OCI-LY3 (cell line): ENCODE data around the gene TMEM72.

Source experiments
- H2AFZ ChIP-seq: fragments of 200-600, 300-600 bp; shearing (Covaris generic); 2 replicates; pipeline ENCODE4 v1.6.0; 2014; ENCODE audit warnings: antibody characterized with exemption, low read depth, low read length
- H3K27ac ChIP-seq: fragments of 200-600, 300-600 bp; sonication (generic); 2 replicates; pipeline ENCODE4 v1.5.1; 2014; ENCODE audit warnings: mild to moderate bottlenecking, low read length, moderate library complexity, mixed read lengths
- H3K27me3 ChIP-seq: fragments of 200-600, 300-600 bp; sonication (generic); 2 replicates; pipeline ENCODE4 v1.6.1; 2014; ENCODE audit warnings: low read depth, low read length, mixed read lengths
- H3K36me3 ChIP-seq: fragments of 200-600, 300-600 bp; sonication (generic); replicated peaks from 2 replicates; pipeline ENCODE3; 2014; ENCODE audit warnings: low read depth, low read length, mixed read lengths
- H3K4me1 ChIP-seq: fragments of 300-600, 200-600 bp; sonication (generic); 2 replicates; pipeline ENCODE4 v1.6.1; 2014; ENCODE audit warnings: low read length, mixed read lengths
- H3K4me2 ChIP-seq: fragments of 200-600, 300-600 bp; sonication (generic); 2 replicates; pipeline ENCODE4 v1.6.1; 2014; ENCODE audit warnings: low read length, mixed read lengths
- H3K4me3 ChIP-seq: fragments of 300-600, 200-600 bp; sonication (generic); 2 replicates; pipeline ENCODE4 v1.5.1; 2014; ENCODE audit warnings: antibody characterized with exemption, mild to moderate bottlenecking, low read length, moderate library complexity
- H3K79me2 ChIP-seq: fragments of 300-600, 200-600 bp; shearing (Covaris generic); 2 replicates; pipeline ENCODE4 v1.6.1; 2014; ENCODE audit warnings: mild to moderate bottlenecking, low read length, mixed read lengths
- H3K9ac ChIP-seq: fragments of 300-600, 200-600 bp; shearing (Covaris generic); 2 replicates; pipeline ENCODE4 v1.6.0; 2014; ENCODE audit warnings: mild to moderate bottlenecking, low read length, moderate library complexity
- H3K9me3 ChIP-seq: fragments of 200-600, 300-600 bp; shearing (Covaris generic); 2 replicates; pipeline ENCODE4 v1.6.1; 2014; ENCODE audit warnings: low read length, mixed read lengths; ENCODE audit not compliant: insufficient read depth
- H4K20me1 ChIP-seq: fragments of 200-600, 300-600 bp; sonication (generic); 2 replicates; pipeline ENCODE4 v1.6.1; 2016; ENCODE audit warnings: low read length, mixed read lengths; ENCODE audit not compliant: insufficient read depth
- CTCF ChIP-seq: fragments of 200-600, 300-600 bp; sonication (generic); IDR thresholded peaks from 2 replicates; pipeline ENCODE4 v1.5.1; 2014; ENCODE audit warnings: antibody characterized with exemption, low read length, low read depth
- EZH2phosphoT487 ChIP-seq: fragments of 200-600 bp; shearing (Covaris generic); IDR thresholded peaks from 2 replicates; pipeline ENCODE4 v1.6.1; 2018; ENCODE audit warnings: antibody characterized with exemption, mixed run types, low read depth

TMEM72 gene

GRCh38 chr10:44908066-44908749 lies 2.9 kb upstream of the TMEM72 start:
- no peak overlapping the region for H2AFZ ChIP-seq
- H3K4me1 ChIP-seq, result no peaks in the 10 kb centered on the region

GRCh38 chr10:44908936-44909630 lies 2.1 kb upstream of the TMEM72 start:
- no peak overlapping the region for H3K4me3 ChIP-seq
- H4K20me1 ChIP-seq, result no peaks in the 10 kb centered on the region
- H3K4me2 ChIP-seq, result no peak overlapping the region
- no peak for TF ChIP-seq CTCF
- TF ChIP-seq EZH2phosphoT487, result no peak
- no peaks in the 10 kb centered on the region for H3K79me2 ChIP-seq
- H3K9ac ChIP-seq, result no peak overlapping the region
- no peaks in the 10 kb centered on the region for H3K27me3 ChIP-seq
- H3K27ac ChIP-seq, result no peak overlapping the region
- H3K4me1 ChIP-seq, result no peaks in the 10 kb centered on the region
- no peaks in the 10 kb centered on the region for H3K36me3 ChIP-seq
- H2AFZ ChIP-seq, result no peak overlapping the region
- no peaks in the 10 kb centered on the region for H3K9me3 ChIP-seq

More at GRCh38 chr10:44908066-44908749, 2.9 kb upstream of the TMEM72 start:
- H3K9me3 ChIP-seq, result no peaks in the 10 kb centered on the region
- H4K20me1 ChIP-seq, result no peaks in the 10 kb centered on the region
- H3K4me3 ChIP-seq, result no peak overlapping the region
- TF ChIP-seq EZH2phosphoT487 (no peak), CTCF (no peak)
- H3K27me3 ChIP-seq, result no peaks in the 10 kb centered on the region
- no peaks in the 10 kb centered on the region for H3K36me3 ChIP-seq
- no peak overlapping the region for H3K4me2 ChIP-seq
- H3K27ac ChIP-seq, result no peak overlapping the region
- no peaks in the 10 kb centered on the region for H3K79me2 ChIP-seq
- H3K9ac ChIP-seq, result no peak overlapping the region

GRCh38 chr10:44909910-44910309 lies 1.2 kb upstream of the TMEM72 start:
- H3K4me2 ChIP-seq, result no peak overlapping the region

More at GRCh38 chr10:44909910-44910309, 1.2 kb upstream of the TMEM72 start:
- no peak overlapping the region for H3K27ac ChIP-seq
- no peaks in the 10 kb centered on the region for H3K36me3 ChIP-seq
- TF ChIP-seq EZH2phosphoT487 (no peak), CTCF (no peak)
- no peak overlapping the region for H2AFZ ChIP-seq
- no peaks in the 10 kb centered on the region for H3K27me3 ChIP-seq
- H4K20me1 ChIP-seq, result no peaks in the 10 kb centered on the region
- no peaks in the 10 kb centered on the region for H3K4me1 ChIP-seq
- H3K9ac ChIP-seq, result no peak overlapping the region
- no peak overlapping the region for H3K4me3 ChIP-seq
- H3K79me2 ChIP-seq, result no peaks in the 10 kb centered on the region
- no peaks in the 10 kb centered on the region for H3K9me3 ChIP-seq
